ENCODE data around the gene ZNF860.
"Not testable (repeated sequence)": the region's sequence is repeated elsewhere in the genome, so short reads cannot be mapped to it uniquely, and the experiment has no call there.

ZNF860 gene

GRCh38 chr3:31962801-31963205 lies 18.7 kb upstream of the ZNF860 start:
- no peak for DNase-seq

GRCh38 chr3:31966978-31967591 lies 14.5 kb upstream of the ZNF860 start:
- no peak for DNase-seq

GRCh38 chr3:31967592-31967991 lies 14.0 kb upstream of the ZNF860 start:
- DNase-seq, result no peak

- no peak for DNase-seq
Observed at GRCh38 chr3:31968369-31968926, 13.1 kb upstream of the ZNF860 start.

GRCh38 chr3:31968927-31969418 lies 12.6 kb upstream of the ZNF860 start:
- no peak for DNase-seq

- DNase-seq, result no peak
Observed at GRCh38 chr3:31971607-31972006, 9.9 kb upstream of the ZNF860 start.

- no peak for DNase-seq
Observed at GRCh38 chr3:31973081-31973480, 8.5 kb upstream of the ZNF860 start.

- DNase-seq, result no peak
Observed at GRCh38 chr3:31973837-31974236, 7.7 kb upstream of the ZNF860 start.

- no peak for DNase-seq
Observed at GRCh38 chr3:31974471-31974870, 7.1 kb upstream of the ZNF860 start.

GRCh38 chr3:31974964-31975363 lies 6.6 kb upstream of the ZNF860 start:
- no peak for DNase-seq

- DNase-seq, result no peak
Observed at GRCh38 chr3:31976302-31976701, 5.2 kb upstream of the ZNF860 start.

GRCh38 chr3:31977736-31978135 lies 3.8 kb upstream of the ZNF860 start:
- DNase-seq, result no peak

GRCh38 chr3:31978553-31978952 lies 3.0 kb upstream of the ZNF860 start:
- DNase-seq, result no peak

GRCh38 chr3:31979001-31979697 lies 2.4 kb upstream of the ZNF860 start:
- DNase-seq, result no peak

- no peak for DNase-seq
Observed at GRCh38 chr3:31980530-31981205, 882 bp upstream of the ZNF860 start.

GRCh38 chr3:31984321-31984720 lies 2.8 kb downstream of the ZNF860 start:
- DNase-seq, result no peak

- DNase-seq, result no peak
Observed at GRCh38 chr3:31985831-31986230, 4.3 kb downstream of the ZNF860 start.

GRCh38 chr3:31988271-31988670 lies 6.7 kb downstream of the ZNF860 start:
- DNase-seq, result no peak

- DNase-seq, result not testable (repeated sequence)
Observed at GRCh38 chr3:31992995-31993394, 11.4 kb downstream of the ZNF860 start.

GRCh38 chr3:31993843-31994242 lies 12.3 kb downstream of the ZNF860 start:
- DNase-seq, result no peak

- not testable (repeated sequence) for DNase-seq
Observed at GRCh38 chr3:31995026-31995425, 13.5 kb downstream of the ZNF860 start.

GRCh38 chr3:31996195-31996594 lies 14.6 kb downstream of the ZNF860 start:
- no peak for DNase-seq

GRCh38 chr3:31997500-31997899 lies 15.9 kb downstream of the ZNF860 start:
- no peak for DNase-seq

Measured in DMS 273 treated with DMSO at 0.1 percent for 48 hours (cell line).